Pancreas (tissue), 10 donors: Measurements from ENCODE around the gene RDH8. TPM values are rescaled to one million over a fixed set of nuclear protein-coding genes. Genes with fewer than 3 reads are reported as not detected.
A peak's percentile ranks its signal among the peaks of the same experiment; 100 is the strongest.

Source experiments
- ATAC-seq, 4 donors: fragments of 200-7000 bp; cut with Tn5 transposase; one replicate each; pipeline versions ENCODE4 v1.8.0 to v1.9.1; 2020; ENCODE audit warnings: mild to moderate bottlenecking in 4 of 4, moderate library complexity in 4 of 4
- DNase-seq, 6 donors: peaks; one replicate each; pipeline ENCODE4 v3.0.0-alpha.2; 2020
- FAIRE-seq: peaks from 2 replicates; lab custom pipeline; 2012; peaks lifted over from hg19 to GRCh38; lab: Jason Lieb, UNC
- H3K27ac ChIP-seq, 4 donors: fragments of 200-600 bp; sonication (generic); 1 replicate in 3 of 4; 2 replicates in 1 of 4; pipeline versions ENCODE4 v1.5.0 to v1.8.0; 2020
- H3K27me3 ChIP-seq, 4 donors: fragments of 200-600 bp; one replicate each; pipeline ENCODE4 v1.8.0; 2021
- H3K36me3 ChIP-seq, 3 donors: fragments of 200-600 bp; sonication (generic) in 1 of 3; one replicate each; pipeline versions ENCODE4 v1.5.0 to v1.8.0; 2020 to 2021
- H3K4me1 ChIP-seq, 3 donors: fragments of 200-600 bp; one replicate each; pipeline ENCODE4 v1.8.0; 2021
- H3K4me3 ChIP-seq, 4 donors: fragments of 200-600 bp; sonication (generic) in 2 of 4; one replicate each; pipeline versions ENCODE4 v1.5.0 to v1.8.0; 2020 to 2021
- H3K9me3 ChIP-seq, 4 donors: fragments of 200-600 bp; one replicate each; pipeline ENCODE4 v1.8.0; 2021
- CTCF ChIP-seq, 4 donors: fragments of 200-600 bp; sonication (generic) in 3 of 4; IDR thresholded peaks; one replicate each; pipeline versions ENCODE4 v1.5.0 to v1.8.0; 2021; ENCODE audit warnings: antibody characterized with exemption in 4 of 4
- WGBS, 2 donors: extraction: QIAGEN DNeasy Blood & Tissue Kit; methylation state at CpG; one replicate each; pipeline ENCODE4 v1.1.7; 2013; 5-methylcytosine and 5-hydroxymethylcytosine counted together
- intact Hi-C, 3 donors: fragments of 100-400 bp; cut with DNase I; formaldehyde crosslinking; loops; one replicate each; pipeline versions ENCODE4 v1.11.1 to v1.14.2; 2022
- polyA plus RNA-seq, 2 donors: library from polyadenylated mRNA; stranded (reverse); fragments of 200-250 nt; gene quantifications; one replicate each; pipeline ENCODE4 v1.2.3, GENCODE V29; 2013
- total RNA-seq, 6 donors: library from RNA; stranded (reverse); fragmentation: NEBNext Ultra II Directional in 4 of 6; extraction: Animal tissue kit (Norgen Biotek cat#: 25700) in 4 of 6; gene quantifications; one replicate each; pipeline versions ENCODE4 v1.2.1 to v1.2.4, GENCODE V29; 2021 to 2023
- donor health status: healthy with polysubstance abuse.
- donor health status: DM: no; HTN: no; CAD: no; lungs with moderate emphysema.
- donor health status: DM: no; HTN: no; CAD: no.
- donor health status: control.
- donor health status: control.
- donor health status: Bipolar disorder and iron deficiency.
- donor health status: DM: yes; HTN: yes; CAD: no.
- donor health status: DM: no; HTN: no; CAD: no.
- donor health status: DM: no; HTN: no; CAD: no.
- donor health status: DM: yes; HTN: yes; CAD: no.

The RDH8 gene
- total and polyA plus RNA-seq, 8 donors = not detected

GRCh38 chr19:9981406-9982260, 31.6 kb upstream of the RDH8 start:
- DNase-seq = no peak
- H3K4me3 ChIP-seq = no peak overlapping the region
- intact Hi-C loops = no loop called here
- 70 to 76% methylated on average over 8 of the region's 8 CpGs for WGBS, 2 donors
- no peaks in the 10 kb centered on the region for H3K36me3 ChIP-seq
- no peaks in the 10 kb centered on the region for H3K4me1 ChIP-seq
- H3K27me3 ChIP-seq = no peaks in the 10 kb centered on the region
- no peak for TF ChIP-seq CTCF (IDR thresholded peaks at IDR 0.05)
- ATAC-seq = no peak
- no peaks in the 10 kb centered on the region for H3K9me3 ChIP-seq
- FAIRE-seq = no peak
- no peak overlapping the region for H3K27ac ChIP-seq

DNA sequence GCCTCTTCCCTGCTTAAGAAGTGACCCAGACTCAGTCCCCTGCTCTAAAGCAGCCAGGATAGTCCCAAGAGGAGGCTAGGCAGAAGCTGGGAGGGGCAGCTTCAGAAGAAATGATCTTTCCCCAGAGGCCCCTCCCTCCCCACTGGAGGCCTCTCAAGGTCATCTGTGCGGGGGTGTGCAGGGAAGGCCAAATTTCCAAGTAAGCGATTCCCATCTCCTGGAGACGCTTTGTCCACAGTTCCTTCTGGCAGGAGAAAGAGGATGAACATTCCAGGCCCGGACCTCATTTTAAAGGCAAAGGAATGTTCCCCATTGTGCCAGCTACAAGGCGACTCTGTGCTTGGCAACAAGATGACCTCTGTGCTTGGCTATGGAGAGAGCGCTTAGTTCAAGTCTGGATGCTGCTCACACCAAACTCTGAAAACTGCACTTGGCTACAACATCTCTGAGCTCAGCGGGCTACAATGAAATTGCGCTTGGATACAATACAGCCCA, 26.4 kb upstream of the RDH8 start:
- Histone ChIP-seq H3K36me3 (no peaks in the 10 kb centered on the region), H3K27ac (no peak overlapping the region), H3K27me3 (no peaks in the 10 kb centered on the region), H3K4me1 (no peaks in the 10 kb centered on the region), H3K4me3 (no peak overlapping the region), H3K9me3 (no peaks in the 10 kb centered on the region)
- ATAC-seq (peak; percentile 13 to 45 (median 37)), DNase-seq (peak in 1 of 6 donors; percentile 16), FAIRE-seq (no peak)
- WGBS, 2 donors = 40 to 45% methylated on average over 8 of the region's 8 CpGs
- intact Hi-C loops = no loop called here
- no peak for TF ChIP-seq CTCF (IDR thresholded peaks at IDR 0.05)

DNA sequence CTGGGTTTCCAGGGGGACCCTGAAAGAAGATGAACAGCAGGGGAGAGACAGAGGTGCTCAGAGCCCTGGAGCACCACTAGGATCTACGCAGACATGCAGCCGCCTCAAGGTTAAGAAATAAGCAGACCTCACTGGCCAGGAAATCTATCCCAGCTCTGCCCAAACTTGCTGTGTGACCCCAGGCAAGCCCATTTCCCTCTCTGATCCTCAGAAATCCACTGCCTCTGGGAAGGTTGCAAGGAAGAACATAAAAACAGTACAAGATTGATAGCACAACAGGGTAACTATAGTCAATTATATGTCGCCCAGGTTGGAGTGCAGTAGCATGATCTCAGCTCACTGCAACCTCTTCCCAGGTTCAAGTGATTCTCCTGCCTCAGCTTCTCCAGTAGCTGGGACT, 23.8 kb upstream of the RDH8 start:
- DNase-seq = no peak
- no peak for ATAC-seq
- intact Hi-C loops = no loop called here
- H3K36me3 ChIP-seq = no peaks in the 10 kb centered on the region
- H3K27ac ChIP-seq = no peak overlapping the region
- H3K27me3 ChIP-seq = no peaks in the 10 kb centered on the region
- 65 to 81% methylated on average over 3 of the region's 3 CpGs for WGBS, 2 donors
- FAIRE-seq = no peak
- no peaks in the 10 kb centered on the region for H3K4me1 ChIP-seq
- no peaks in the 10 kb centered on the region for H3K9me3 ChIP-seq
- no peak for TF ChIP-seq CTCF (IDR thresholded peaks at IDR 0.05)
- no peak overlapping the region for H3K4me3 ChIP-seq

DNA sequence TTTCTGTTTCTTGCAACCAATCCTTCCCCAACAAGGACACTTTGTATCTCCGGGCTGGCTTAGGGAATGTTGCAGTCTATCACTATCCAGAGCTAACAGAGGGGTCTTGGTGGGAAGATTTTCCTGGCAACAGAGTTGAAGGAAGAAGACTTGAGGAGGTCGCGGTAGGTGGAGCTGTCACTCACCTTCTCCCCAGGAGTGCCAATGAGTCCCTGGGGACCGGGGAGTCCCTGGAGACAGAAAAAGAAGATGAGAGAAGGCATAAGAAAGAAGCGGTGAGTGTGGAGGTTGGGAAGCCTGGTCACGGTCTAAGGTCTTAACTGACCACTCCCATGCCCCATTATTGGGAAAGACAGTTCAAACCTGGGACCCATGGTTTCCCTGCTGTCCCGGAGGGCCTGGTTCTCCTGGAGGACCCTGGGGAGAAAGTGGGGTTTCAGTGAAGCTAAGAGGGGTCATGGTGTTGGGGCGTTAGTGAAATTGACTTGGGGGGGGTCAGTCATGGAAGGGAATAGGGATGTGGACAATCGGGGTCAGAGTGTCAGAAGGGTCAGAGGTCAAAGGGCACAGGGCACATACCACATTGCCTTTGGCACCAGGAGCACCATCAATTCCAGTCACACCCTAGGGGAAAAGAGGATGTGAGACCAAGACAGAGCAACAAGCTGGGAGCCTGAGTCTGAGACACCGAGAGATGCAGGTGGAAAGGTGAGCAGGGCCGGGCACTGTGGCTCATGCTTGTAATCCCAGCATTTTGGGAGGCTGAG, 21.7 kb upstream of the RDH8 start:
- Histone ChIP-seq H3K27ac (no peak overlapping the region), H3K36me3 (no peaks in the 10 kb centered on the region), H3K4me3 (no peak overlapping the region), H3K27me3 (no peaks in the 10 kb centered on the region), H3K9me3 (no peaks in the 10 kb centered on the region), H3K4me1 (no peaks in the 10 kb centered on the region)
- 44 to 53% methylated on average over 11 of the region's 11 CpGs for WGBS, 2 donors
- DNase-seq (no peak), FAIRE-seq (no peak), ATAC-seq (no peak)
- no peak for TF ChIP-seq CTCF (IDR thresholded peaks at IDR 0.05)
- intact Hi-C loops = no loop called here
